Neural progenitor cell (in vitro differentiated cells): Measurements from ENCODE around the gene BCKDHB.

Source experiments
- CTCF ChIP-seq: fragments of 200-600 bp; sonication (generic); IDR thresholded peaks from 2 replicates; pipeline ENCODE4 v1.5.1; 2017; ENCODE audit warnings: antibody characterized with exemption, mild to moderate bottlenecking
- EZH2 ChIP-seq: fragments of 200-600 bp; sonication (generic); IDR thresholded peaks from 2 replicates; pipeline ENCODE4 v1.6.1; 2017; ENCODE audit warnings: antibody characterized with exemption, mild to moderate bottlenecking, moderate library complexity
- EZH2phosphoT487 ChIP-seq: fragments of 200-600 bp; sonication (generic); IDR thresholded peaks from 2 replicates; pipeline ENCODE4 v1.6.1; 2017; ENCODE audit warnings: antibody characterized with exemption

GRCh38 chr6:80335121-80335531, 228.7 kb downstream of the BCKDHB start:
- no peak for TF ChIP-seq EZH2phosphoT487
- TF ChIP-seq EZH2 = no peak
- TF ChIP-seq CTCF = no peak
